ENCODE data around the gene BUB1.
"Not testable (repeated sequence)": the region's sequence is repeated elsewhere in the genome, so short reads cannot be mapped to it uniquely, and the experiment has no call there.

The BUB1 gene

DNA sequence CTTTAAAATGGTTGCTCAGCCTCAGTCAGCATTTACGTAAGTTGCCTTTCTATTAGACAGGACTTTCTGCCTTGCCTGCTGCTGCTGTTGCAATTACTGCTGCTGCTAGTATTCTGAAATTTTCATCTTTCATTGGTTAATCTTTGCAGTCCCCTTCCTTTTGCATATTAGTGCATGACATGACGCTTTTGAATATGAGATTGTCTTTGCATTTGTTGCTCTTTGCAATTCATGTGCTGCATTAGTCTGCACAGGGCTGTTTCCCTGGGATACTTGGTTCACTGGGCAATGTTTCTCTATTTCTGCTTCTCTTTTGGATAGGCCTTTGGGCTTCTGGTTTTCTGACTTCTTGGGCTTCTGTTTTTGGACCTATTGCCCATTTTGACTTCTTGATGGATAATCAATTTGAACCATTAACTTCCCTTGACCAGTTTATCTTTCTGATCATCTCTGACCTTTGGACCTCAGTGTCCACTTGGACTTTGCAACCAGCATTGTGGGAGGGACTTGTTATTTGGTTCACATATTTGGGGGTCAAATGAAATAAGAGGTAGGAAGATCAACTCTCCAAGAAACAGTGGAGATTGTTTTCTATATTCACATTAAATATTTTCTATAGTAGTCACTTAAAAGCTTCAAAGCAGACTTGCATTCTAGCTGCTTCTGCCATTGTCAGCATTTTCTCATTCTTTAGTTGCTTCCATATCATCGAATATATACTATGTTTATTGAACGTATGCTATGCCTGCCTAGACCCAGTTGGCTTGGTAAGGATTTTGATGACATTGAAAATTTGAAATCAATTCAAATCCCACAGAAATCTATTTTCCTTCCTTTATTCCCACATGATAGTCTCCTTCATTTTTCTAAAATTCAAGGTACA is 12.5 kb upstream of the BUB1 start:
- no peak for DNase-seq (ENCODE audit: low read depth in 2 of 2)
- TF ChIP-seq, protein P1, sequence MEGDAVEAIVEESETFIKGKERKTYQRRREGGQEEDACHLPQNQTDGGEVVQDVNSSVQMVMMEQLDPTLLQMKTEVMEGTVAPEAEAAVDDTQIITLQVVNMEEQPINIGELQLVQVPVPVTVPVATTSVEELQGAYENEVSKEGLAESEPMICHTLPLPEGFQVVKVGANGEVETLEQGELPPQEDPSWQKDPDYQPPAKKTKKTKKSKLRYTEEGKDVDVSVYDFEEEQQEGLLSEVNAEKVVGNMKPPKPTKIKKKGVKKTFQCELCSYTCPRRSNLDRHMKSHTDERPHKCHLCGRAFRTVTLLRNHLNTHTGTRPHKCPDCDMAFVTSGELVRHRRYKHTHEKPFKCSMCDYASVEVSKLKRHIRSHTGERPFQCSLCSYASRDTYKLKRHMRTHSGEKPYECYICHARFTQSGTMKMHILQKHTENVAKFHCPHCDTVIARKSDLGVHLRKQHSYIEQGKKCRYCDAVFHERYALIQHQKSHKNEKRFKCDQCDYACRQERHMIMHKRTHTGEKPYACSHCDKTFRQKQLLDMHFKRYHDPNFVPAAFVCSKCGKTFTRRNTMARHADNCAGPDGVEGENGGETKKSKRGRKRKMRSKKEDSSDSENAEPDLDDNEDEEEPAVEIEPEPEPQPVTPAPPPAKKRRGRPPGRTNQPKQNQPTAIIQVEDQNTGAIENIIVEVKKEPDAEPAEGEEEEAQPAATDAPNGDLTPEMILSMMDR (IDR thresholded peaks at IDR 0.05; ENCODE audit: low read depth, low read length) = no peak
- no peak overlapping the region for H3K4me3 ChIP-seq (replicated peaks in 1 of 2; ENCODE audit: low read depth in 2 of 2, low read length in 2 of 2)

DNA sequence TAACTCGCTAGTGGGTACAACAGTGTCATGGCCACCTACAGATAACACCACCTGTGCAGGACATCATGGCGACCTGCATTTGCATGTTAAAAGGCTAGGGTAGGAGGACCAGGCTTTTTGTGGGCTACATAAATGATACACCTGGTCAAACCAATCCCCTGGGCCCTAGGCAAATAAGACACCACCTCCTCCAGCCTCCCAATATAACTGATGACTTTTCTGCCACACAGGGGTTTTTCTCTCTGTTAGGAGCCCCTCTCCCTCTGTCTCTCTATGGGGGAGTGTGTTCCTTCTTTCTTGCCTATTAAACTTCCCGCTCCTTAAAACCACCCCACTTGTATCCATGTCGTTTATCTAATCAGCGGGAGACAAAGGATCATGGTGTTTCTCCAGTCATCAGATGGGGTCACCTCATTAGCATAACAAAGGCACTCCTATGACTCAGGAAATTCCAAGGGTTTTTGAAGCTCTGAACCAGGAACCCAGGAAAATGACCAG is 10.8 kb upstream of the BUB1 start:
- TF ChIP-seq, protein P1 (IDR thresholded peaks at IDR 0.05; ENCODE audit: low read depth, low read length) = no peak
- no peak overlapping the region for H3K4me3 ChIP-seq (replicated peaks in 1 of 2; ENCODE audit: low read depth in 2 of 2, low read length in 2 of 2)

DNA sequence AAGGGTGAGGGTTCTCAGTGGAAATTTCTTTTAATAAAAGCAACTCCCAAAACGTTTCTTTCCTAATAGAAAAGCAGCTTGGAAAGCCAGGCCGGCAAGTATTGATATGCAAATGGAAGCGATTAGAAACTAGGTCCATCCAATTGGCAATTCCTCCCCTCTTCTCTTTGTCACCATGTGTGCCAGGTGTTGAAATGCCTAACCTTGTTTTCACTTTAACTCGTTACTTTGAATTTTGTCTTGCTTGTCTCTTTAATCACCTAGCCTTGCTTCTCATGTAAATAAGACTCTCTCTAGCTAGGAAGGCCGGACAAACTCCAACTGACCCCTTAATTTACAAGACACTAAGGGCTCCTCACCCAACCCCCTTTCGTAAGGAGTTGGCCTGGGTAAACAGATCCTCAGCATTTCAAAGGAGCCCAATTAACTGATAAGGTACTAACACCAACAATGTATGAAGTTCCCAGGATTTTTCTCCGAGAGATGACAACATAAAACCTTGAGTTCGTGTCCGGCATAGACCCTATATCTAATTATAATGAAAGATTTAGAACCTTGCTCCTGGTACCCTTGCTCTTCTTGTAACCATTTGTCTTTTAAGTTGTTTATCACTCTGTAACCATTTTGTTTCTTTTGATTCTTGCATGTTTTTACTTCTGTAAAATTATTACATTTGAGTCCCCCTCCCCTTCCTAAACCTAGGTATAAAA is 10.1 kb upstream of the BUB1 start:
- H3K4me3 ChIP-seq (replicated peaks in 1 of 2; ENCODE audit: low read depth in 2 of 2, low read length in 2 of 2); DNase-seq (ENCODE audit: low read depth in 2 of 2): not testable (repeated sequence)

More for the DNA sequence above, 10.8 kb upstream of the BUB1 start:
- DNase-seq (ENCODE audit: low read depth in 2 of 2) = peak in 1 of 2 donors; percentile 25

DNA sequence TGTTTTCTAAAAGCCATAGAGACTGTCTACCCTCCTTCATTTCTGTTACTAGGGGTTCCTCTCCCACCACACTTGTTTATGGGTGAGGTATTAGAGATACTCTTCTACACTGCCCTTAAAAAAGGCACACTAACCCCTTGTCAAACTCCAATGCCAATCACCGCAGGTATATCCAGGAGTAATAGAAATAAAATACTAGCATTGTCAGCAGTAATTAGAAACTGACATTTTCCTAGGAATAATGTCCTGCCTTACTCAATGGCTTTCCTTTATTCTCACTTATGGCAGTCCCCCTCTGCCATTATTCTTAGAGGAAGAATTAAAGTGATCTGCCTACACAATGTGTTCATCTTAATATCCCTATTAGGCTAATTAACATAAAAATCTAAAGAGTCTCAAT is 5.0 kb upstream of the BUB1 start:
- H3K4me3 ChIP-seq (replicated peaks in 1 of 2; ENCODE audit: low read depth in 2 of 2, low read length in 2 of 2) = no peak overlapping the region
- DNase-seq (ENCODE audit: low read depth in 2 of 2) = no peak
- TF ChIP-seq, protein P1 (IDR thresholded peaks at IDR 0.05; ENCODE audit: low read depth, low read length) = no peak

DNA sequence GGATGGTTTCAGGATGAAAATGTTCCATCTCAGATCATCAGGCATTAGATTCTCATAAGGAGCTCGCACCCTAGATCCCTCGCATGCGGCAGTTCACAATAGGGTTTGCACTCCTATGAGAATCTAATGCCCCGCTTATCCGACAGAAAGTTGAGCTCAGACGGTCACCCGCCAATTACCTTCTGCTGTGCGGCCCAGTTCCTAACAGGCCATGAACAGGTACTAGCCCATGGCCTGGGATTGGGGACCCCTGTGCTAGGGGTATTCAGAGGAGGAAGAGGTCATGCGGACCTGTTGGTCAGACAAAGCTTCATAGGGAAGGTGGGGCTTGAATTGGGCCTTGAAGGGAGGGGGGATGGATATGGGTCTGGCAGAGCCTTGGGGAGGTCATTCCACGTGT is 4.4 kb upstream of the BUB1 start:
- H3K4me3 ChIP-seq (replicated peaks in 1 of 2; ENCODE audit: low read depth in 2 of 2, low read length in 2 of 2) = no peak overlapping the region
- TF ChIP-seq, protein P1 (IDR thresholded peaks at IDR 0.05; ENCODE audit: low read depth, low read length) = no peak
- no peak for DNase-seq (ENCODE audit: low read depth in 2 of 2)

DNA sequence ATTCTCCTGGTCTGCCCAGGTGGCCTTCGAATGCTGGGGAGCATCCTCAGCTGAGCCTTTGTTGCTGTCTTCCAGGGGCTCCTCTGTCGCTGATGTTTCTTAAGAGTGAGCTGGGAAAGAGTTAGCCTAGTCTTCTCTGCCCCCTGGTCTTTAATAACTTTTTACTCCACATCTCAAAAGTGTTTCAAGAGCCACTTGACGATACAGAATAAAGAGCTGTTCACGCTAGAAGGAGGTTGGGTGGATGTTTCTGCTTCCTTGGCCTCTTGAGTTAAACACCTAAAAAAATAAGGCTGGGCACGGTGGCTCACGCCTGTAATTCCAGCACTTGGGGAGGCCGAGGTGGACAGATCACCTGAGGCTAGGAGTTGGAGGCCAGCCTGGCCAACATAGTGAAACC is 2.8 kb upstream of the BUB1 start:
- DNase-seq (ENCODE audit: low read depth in 2 of 2) = no peak
- TF ChIP-seq, protein P1 (IDR thresholded peaks at IDR 0.05; ENCODE audit: low read depth, low read length) = no peak
- H3K4me3 ChIP-seq (replicated peaks in 1 of 2; ENCODE audit: low read depth in 2 of 2, low read length in 2 of 2) = no peak overlapping the region

DNA sequence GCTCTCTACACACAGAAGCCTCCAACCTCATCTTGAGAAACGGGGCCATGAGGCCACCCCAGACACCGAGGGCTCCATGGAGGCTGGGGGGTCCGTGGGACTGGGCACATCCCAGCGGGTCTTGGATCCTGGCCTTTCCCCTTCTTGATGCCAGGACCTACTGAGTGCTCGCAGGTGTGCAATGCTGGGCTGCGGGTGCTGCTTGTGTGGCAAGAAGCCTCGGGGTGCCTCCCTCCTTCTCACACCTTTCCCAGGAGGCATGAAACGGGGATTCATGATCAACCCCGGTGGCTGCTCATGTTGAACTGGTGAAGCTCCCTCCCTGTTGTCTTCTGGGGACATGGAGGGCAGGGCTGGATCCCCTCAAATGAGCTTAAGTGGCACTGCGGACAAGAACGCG is 2.0 kb upstream of the BUB1 start:
- H3K4me3 ChIP-seq (replicated peaks in 1 of 2; ENCODE audit: low read depth in 2 of 2, low read length in 2 of 2) = no peak overlapping the region
- TF ChIP-seq, protein P1 (IDR thresholded peaks at IDR 0.05; ENCODE audit: low read depth, low read length) = no peak
- DNase-seq (ENCODE audit: low read depth in 2 of 2) = no peak
